BLaER1 (cell line): ENCODE measurements around the gene BCAR3.
A peak's percentile ranks its signal among the peaks of the same experiment; 100 is the strongest.

Experiments
- H3K27ac ChIP-seq: shearing (Covaris generic); formaldehyde crosslinking; 2 replicates; pipeline ENCODE4 v1.8.1; 2022
- H3K27me3 ChIP-seq: shearing (Covaris generic); formaldehyde crosslinking; 2 replicates; pipeline ENCODE4 v1.8.1; 2022
- H3K36me3 ChIP-seq: shearing (Covaris generic); formaldehyde crosslinking; 2 replicates; pipeline ENCODE4 v1.8.1; 2022
- H3K4me1 ChIP-seq: shearing (Covaris generic); formaldehyde crosslinking; 2 replicates; pipeline ENCODE4 v1.8.1; 2022
- H3K4me2 ChIP-seq: shearing (Covaris generic); formaldehyde crosslinking; 2 replicates; pipeline ENCODE4 v1.8.1; 2022
- H3K4me3 ChIP-seq: shearing (Covaris generic); formaldehyde crosslinking; 2 replicates; pipeline ENCODE4 v1.8.1; 2022
- H3K9ac ChIP-seq: shearing (Covaris generic); formaldehyde crosslinking; 2 replicates; pipeline ENCODE4 v1.8.1; 2022
- H3K9me3 ChIP-seq: shearing (Covaris generic); formaldehyde crosslinking; 2 replicates; pipeline ENCODE4 v1.8.1; 2022
- H4K20me1 ChIP-seq: shearing (Covaris generic); formaldehyde crosslinking; 2 replicates; pipeline ENCODE4 v1.8.1; 2022
- Cebpa-rat ChIP-seq: shearing (Covaris generic); IDR thresholded peaks from 2 replicates; pipeline ENCODE4 v1.8.1; 2022

The BCAR3 gene

DNA sequence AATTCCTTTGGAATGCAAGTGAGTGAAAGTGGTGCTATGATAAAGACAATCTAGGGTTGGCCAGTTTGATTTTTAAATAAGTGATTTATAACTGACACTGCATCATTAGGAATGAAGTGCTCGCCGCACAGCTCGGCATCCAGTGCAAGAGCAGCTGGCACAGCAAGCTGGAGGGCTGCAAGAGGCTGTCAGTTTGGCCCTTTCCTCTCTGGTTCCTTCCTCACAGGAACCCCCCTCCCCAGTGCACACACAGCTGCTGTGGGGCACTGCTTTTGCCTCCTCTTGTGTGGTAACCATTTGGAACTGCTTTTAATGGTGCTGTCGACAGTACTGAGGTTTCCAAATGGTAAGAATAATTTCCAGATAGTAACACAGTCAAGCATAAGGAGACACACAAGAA, 10.4 kb upstream of the BCAR3 start:
- Histone ChIP-seq H3K4me1 (peaks cover 97% of the 10 kb centered on the region), H3K9ac (peak overlapping the region; percentile 86), H4K20me1 (no peaks in the 10 kb centered on the region), H3K4me3 (peak overlapping the region; percentile 52), H3K27me3 (no peaks in the 10 kb centered on the region), H3K36me3 (no peaks in the 10 kb centered on the region), H3K4me2 (peak overlapping the region; percentile 92), H3K9me3 (no peaks in the 10 kb centered on the region), H3K27ac (peak overlapping the region; percentile 97)
- no peak for TF ChIP-seq Cebpa-rat

GRCh38 chr1:93690921-93691789, 9.5 kb upstream of the BCAR3 start:
- H3K27ac ChIP-seq: peak overlapping the region; percentile 97
- H3K4me3 ChIP-seq: peak overlapping the region; percentile 52; the same call in 1 of the 2 replicates
- peak overlapping the region; percentile 92 for H3K4me2 ChIP-seq
- H3K4me1 ChIP-seq: peaks cover 95% of the 10 kb centered on the region
- H3K9me3 ChIP-seq: no peaks in the 10 kb centered on the region
- no peaks in the 10 kb centered on the region for H3K27me3 ChIP-seq
- peak overlapping the region; percentile 86 for H3K9ac ChIP-seq
- no peaks in the 10 kb centered on the region for H4K20me1 ChIP-seq
- no peaks in the 10 kb centered on the region for H3K36me3 ChIP-seq
- TF ChIP-seq Cebpa-rat: no peak

DNA sequence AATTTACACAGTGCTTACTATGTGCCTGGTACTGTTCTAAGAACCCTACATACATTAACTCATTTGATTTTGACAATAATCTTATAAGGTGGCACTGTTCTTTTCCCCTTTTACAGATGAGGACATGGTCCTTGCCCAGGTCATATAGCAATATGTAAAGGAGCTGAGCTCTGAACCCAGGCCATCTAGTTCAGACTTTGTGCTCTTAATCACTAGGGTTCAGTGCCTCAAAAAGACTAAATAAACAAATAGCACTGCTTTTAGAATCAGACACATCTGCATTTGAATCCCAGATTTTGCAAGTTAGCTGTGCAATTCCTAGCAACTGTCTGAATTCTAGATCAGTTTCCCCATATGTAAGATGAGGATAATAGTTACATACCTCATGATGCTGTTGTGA, 8.7 kb upstream of the BCAR3 start:
- H3K4me1 ChIP-seq: peaks cover 91% of the 10 kb centered on the region
- peak overlapping the region; percentile 20; the same call in 1 of the 2 replicates for H3K9ac ChIP-seq
- no peaks in the 10 kb centered on the region for H3K9me3 ChIP-seq
- H3K27ac ChIP-seq: peak overlapping the region; percentile 97
- H3K27me3 ChIP-seq: no peaks in the 10 kb centered on the region
- no peaks in the 10 kb centered on the region for H3K36me3 ChIP-seq
- no peak for TF ChIP-seq Cebpa-rat
- no peaks in the 10 kb centered on the region for H4K20me1 ChIP-seq
- no peak overlapping the region for H3K4me3 ChIP-seq
- H3K4me2 ChIP-seq: peak overlapping the region; percentile 92

GRCh38 chr1:93689521-93690223, 8.0 kb upstream of the BCAR3 start:
- Histone ChIP-seq H3K9ac (peak overlapping the region; percentile 20; the same call in 1 of the 2 replicates), H3K4me1 (peaks cover 84% of the 10 kb centered on the region), H3K4me3 (no peak overlapping the region), H3K4me2 (peak overlapping the region; percentile 92), H3K27ac (peak overlapping the region; percentile 97), H4K20me1 (no peaks in the 10 kb centered on the region), H3K36me3 (no peaks in the 10 kb centered on the region), H3K9me3 (no peaks in the 10 kb centered on the region), H3K27me3 (no peaks in the 10 kb centered on the region)
- no peak for TF ChIP-seq Cebpa-rat

GRCh38 chr1:93687542-93687941, 5.9 kb upstream of the BCAR3 start:
- Histone ChIP-seq H3K9me3 (no peaks in the 10 kb centered on the region), H3K27me3 (no peaks in the 10 kb centered on the region), H3K9ac (no peak overlapping the region), H3K4me1 (peaks cover 68% of the 10 kb centered on the region), H3K36me3 (no peaks in the 10 kb centered on the region), H3K27ac (no peak overlapping the region), H4K20me1 (no peaks in the 10 kb centered on the region), H3K4me2 (peak overlapping the region; percentile 16; the same call in 1 of the 2 replicates), H3K4me3 (no peak overlapping the region)
- no peak for TF ChIP-seq Cebpa-rat

DNA sequence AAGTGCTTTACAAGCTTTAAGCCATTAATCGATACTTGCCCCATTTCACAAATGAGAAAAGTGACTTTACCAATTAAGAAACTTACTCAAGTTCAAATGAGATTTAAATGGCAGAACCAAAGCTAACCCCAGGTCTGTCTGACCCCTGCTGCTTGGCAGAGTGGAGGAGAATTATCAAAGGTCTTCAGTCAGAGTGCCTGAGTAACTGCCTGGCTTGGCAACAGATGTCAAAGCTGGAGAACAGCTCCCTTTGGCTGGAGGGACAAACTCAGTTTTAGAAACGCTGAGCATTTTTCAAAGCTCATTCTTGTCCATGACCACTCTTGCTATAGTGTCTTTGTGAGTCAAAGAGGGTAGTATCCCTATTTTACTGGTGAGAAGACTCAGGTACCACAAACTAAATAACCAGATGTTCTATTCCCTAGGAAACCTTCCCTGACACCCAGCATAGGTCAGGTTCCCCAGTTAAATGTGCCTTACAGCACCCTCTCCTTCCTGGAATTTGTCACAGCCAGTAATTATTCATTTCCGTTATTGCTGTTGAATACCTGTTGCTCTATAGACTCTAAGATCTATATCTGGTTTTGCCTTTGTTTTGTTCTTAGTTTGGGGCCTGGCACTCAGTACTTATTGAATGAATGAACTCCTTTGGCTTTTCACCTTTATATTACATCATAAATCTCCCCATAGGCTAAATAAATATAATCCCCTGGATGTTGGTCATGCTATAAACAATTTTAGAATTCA, 5.0 kb upstream of the BCAR3 start:
- H3K9me3 ChIP-seq: no peaks in the 10 kb centered on the region

DNA sequence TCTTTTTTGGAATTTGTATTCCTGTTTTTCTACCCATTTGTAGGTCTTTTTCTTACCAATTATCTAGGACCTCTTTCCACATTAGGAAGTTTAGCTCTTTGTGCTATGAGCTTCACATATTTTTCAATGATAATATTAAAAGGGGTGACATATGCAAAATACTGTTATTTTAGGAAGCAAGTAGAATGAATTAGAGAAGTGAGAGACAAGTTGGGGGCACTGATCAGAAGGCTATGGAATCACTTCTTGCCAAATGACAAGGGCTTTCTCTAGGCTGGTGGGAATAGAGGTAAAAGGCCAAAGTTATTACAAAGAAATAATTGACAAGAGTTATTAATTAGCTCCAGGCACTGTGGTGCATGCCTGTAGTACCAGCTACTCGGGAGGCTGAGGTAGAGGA, 4.3 kb upstream of the BCAR3 start:
- no peaks in the 10 kb centered on the region for H3K27me3 ChIP-seq
- no peak overlapping the region for H3K9ac ChIP-seq
- no peaks in the 10 kb centered on the region for H3K9me3 ChIP-seq
- H3K27ac ChIP-seq: no peak overlapping the region
- no peaks in the 10 kb centered on the region for H4K20me1 ChIP-seq
- H3K4me1 ChIP-seq: peaks cover 57% of the 10 kb centered on the region
- 0 out of 2 replicates have a peak overlapping the region, but pooled peaks have one; percentile 1 for H3K4me2 ChIP-seq
- no peaks in the 10 kb centered on the region for H3K36me3 ChIP-seq
- TF ChIP-seq Cebpa-rat: no peak
- no peak overlapping the region for H3K4me3 ChIP-seq

More for the DNA sequence above, 5.0 kb upstream of the BCAR3 start:
- Histone ChIP-seq H3K36me3 (no peaks in the 10 kb centered on the region), H4K20me1 (no peaks in the 10 kb centered on the region), H3K27ac (no peak overlapping the region), H3K27me3 (no peaks in the 10 kb centered on the region), H3K9ac (no peak overlapping the region), H3K4me2 (no peak overlapping the region), H3K4me1 (peaks cover 65% of the 10 kb centered on the region), H3K4me3 (no peak overlapping the region)
- no peak for TF ChIP-seq Cebpa-rat

- Histone ChIP-seq H3K27me3 (no peaks in the 10 kb centered on the region), H3K4me1 (peaks cover 55% of the 10 kb centered on the region), H3K27ac (no peak overlapping the region), H3K9ac (no peak overlapping the region), H3K4me3 (no peak overlapping the region), H3K9me3 (no peaks in the 10 kb centered on the region), H4K20me1 (peaks cover 24% of the 10 kb centered on the region), H3K4me2 (no peak overlapping the region), H3K36me3 (peaks cover 11% of the 10 kb centered on the region; the same call in 1 of the 2 replicates)
- no peak for TF ChIP-seq Cebpa-rat
These were observed 1.6 kb upstream of the BCAR3 start for GRCh38 chr1:93683234-93683633.

DNA sequence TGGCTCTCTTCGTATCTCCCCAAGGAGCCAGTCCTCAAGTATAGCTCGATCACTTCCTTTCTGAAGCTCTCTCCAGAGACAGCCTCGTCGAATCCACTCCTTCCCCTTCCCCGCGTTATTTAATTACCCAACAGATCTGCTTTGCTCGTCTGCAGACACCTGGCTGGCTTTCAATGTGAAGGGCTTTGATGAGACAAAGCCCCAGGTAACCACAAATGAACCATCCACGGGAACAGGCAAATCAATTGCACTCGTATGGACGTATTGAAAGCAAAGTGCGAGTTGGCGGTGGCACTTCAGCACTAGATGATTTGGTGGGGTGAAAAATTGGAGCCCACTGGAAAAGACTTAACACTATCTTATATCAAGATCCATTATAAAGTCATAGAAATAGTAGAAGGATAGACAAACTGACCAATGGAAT, 364 bp upstream of the BCAR3 start:
- H3K4me3 ChIP-seq: peak overlapping the region; percentile 94
- no peaks in the 10 kb centered on the region for H3K9me3 ChIP-seq
- TF ChIP-seq Cebpa-rat: no peak
- peaks cover 58% of the 10 kb centered on the region for H3K4me1 ChIP-seq
- peak overlapping the region; percentile 81 for H3K4me2 ChIP-seq
- H3K9ac ChIP-seq: peak overlapping the region; percentile 95
- H3K27me3 ChIP-seq: no peaks in the 10 kb centered on the region
- H3K36me3 ChIP-seq: peaks cover 23% of the 10 kb centered on the region
- peaks cover 37% of the 10 kb centered on the region for H4K20me1 ChIP-seq
- H3K27ac ChIP-seq: peak overlapping the region; percentile 95
